K562 (cell line): Measurements from ENCODE around the gene ADAT3. TPM values are rescaled to one million over a fixed set of nuclear protein-coding genes. Genes with fewer than 3 reads are reported as not detected.

Experiments
- ATAC-seq: fragments of 200-7000 bp; cut with Tn5 transposase; 3 replicates; pipeline ENCODE4 v1.9.1; 2020; ENCODE audit warnings: moderate library complexity
- BruUV-seq: library from RNA; stranded (reverse); fragments of 400-500 nt; replicated peaks from 2 replicates; lab custom pipeline; 2021; lab: Mats Ljungman, UMichigan
- CTCF ChIA-PET: fragments of 300-600 bp; formaldehyde crosslinking; extraction: SDS; loops from one replicate; lab custom pipeline; 2021; ENCODE audit warnings: low intra/inter-chr PET ratio; lab: Yijun Ruan, JAX
- POLR2A ChIA-PET: fragments of 300-600, 350-650 bp; sonication (Branson Sonifier 250); formaldehyde crosslinking; extraction: SDS; loops from one replicate; lab custom pipeline; 2021; ENCODE audit warnings: antibody characterized with exemption, inconsistent platforms; lab: Yijun Ruan, JAX
- DNase-seq, 4 experiments: peaks; one replicate each; pipeline versions ENCODE4 v3.0.0 to v3.0.0-alpha.2; 2011 to 2018; ENCODE audit warnings: low spot score in 3 of 4, mixed read lengths in 3 of 4; ENCODE audit errors: extremely low read depth in 1 of 4
- FAIRE-seq: peaks from 2 replicates; lab custom pipeline; 2011; peaks lifted over from hg19 to GRCh38; lab: Jason Lieb, UNC
- H2AFZ ChIP-seq: 2 replicates; pipeline ENCODE4 v1.6.0; 2011; ENCODE audit warnings: low read depth, low read length, control low read depth, inconsistent platforms
- H3K27ac ChIP-seq: fragments of 200-600 bp; 3 replicates; pipeline ENCODE4 v1.8.0; 2011; ENCODE audit warnings: low read depth, mild to moderate bottlenecking, control low read depth, inconsistent platforms, low read length, moderate library complexity, mixed read lengths; ENCODE audit errors: extremely low read depth
- H3K27me3 ChIP-seq, 2 experiments: fragments of 300-600 bp in 1 of 2; 2 replicates in 1 of 2; 3 replicates in 1 of 2; pipeline versions ENCODE4 v1.6.0 to v1.8.0; 2011; ENCODE audit warnings: inconsistent platforms in 2 of 2, low read length in 2 of 2, mild to moderate bottlenecking in 1 of 2, mixed read lengths in 1 of 2, moderate library complexity in 1 of 2; ENCODE audit not compliant: control insufficient read depth in 2 of 2, insufficient read depth in 2 of 2
- H3K36me3 ChIP-seq: fragments of 300-600 bp; 3 replicates; pipeline ENCODE4 v1.8.0; 2011; ENCODE audit warnings: mild to moderate bottlenecking, low read length, inconsistent platforms; ENCODE audit not compliant: control insufficient read depth, insufficient read depth
- H3K4me1 ChIP-seq, 2 experiments: fragments of 200-600 bp in 1 of 2; replicated peaks in 1 of 2; 2 replicates in 1 of 2; 3 replicates in 1 of 2; pipeline versions ENCODE4 v1.5.1 to v1.8.0; 2011; ENCODE audit warnings: inconsistent platforms in 2 of 2, low read length in 2 of 2, mild to moderate bottlenecking in 1 of 2, mixed read lengths in 1 of 2, moderate library complexity in 1 of 2; ENCODE audit not compliant: control insufficient read depth in 2 of 2, insufficient read depth in 2 of 2
- H3K4me2 ChIP-seq: 2 replicates; pipeline ENCODE4 v1.6.1; 2011; ENCODE audit warnings: low read length, control low read depth, inconsistent platforms, mixed read lengths; ENCODE audit not compliant: insufficient read depth
- H3K4me3 ChIP-seq: fragments of 200-600 bp; sonication (generic), shearing (Covaris generic); 2 replicates; pipeline ENCODE4 v1.5.1; 2016; ENCODE audit warnings: control low read depth, inconsistent platforms
- H3K79me2 ChIP-seq: fragments of 200-600 bp; 3 replicates; pipeline ENCODE4 v1.8.0; 2011; ENCODE audit warnings: low read length, inconsistent platforms; ENCODE audit not compliant: control insufficient read depth, insufficient read depth
- H3K9ac ChIP-seq, 2 experiments: 2 replicates each; pipeline versions ENCODE4 v1.6.0 to v1.6.1; 2011; ENCODE audit warnings: low read depth in 2 of 2, low read length in 2 of 2, control low read depth in 1 of 2, inconsistent platforms in 1 of 2, mild to moderate bottlenecking in 1 of 2, mixed read lengths in 1 of 2; ENCODE audit not compliant: insufficient read depth in 1 of 2
- H3K9me1 ChIP-seq: one replicate; pipeline ENCODE4 v1.6.0; 2011; ENCODE audit warnings: inconsistent platforms, mild to moderate bottlenecking, low read length, moderate library complexity; ENCODE audit not compliant: control insufficient read depth, insufficient read depth
- H3K9me3 ChIP-seq: replicated peaks from 2 replicates; pipeline ENCODE4 v1.5.1; 2011; ENCODE audit warnings: low read depth, low read length, inconsistent platforms; ENCODE audit not compliant: control insufficient read depth, insufficient read depth
- H4K20me1 ChIP-seq: replicated peaks from 2 replicates; pipeline ENCODE4 v1.6.1; 2011; ENCODE audit warnings: low read length, inconsistent platforms, mixed read lengths; ENCODE audit not compliant: control insufficient read depth, insufficient read depth
- BCOR ChIP-seq: fragments of 450-650 bp; IDR thresholded peaks from 2 replicates; pipeline ENCODE4 v1.6.1; 2016
- CREM ChIP-seq: IDR thresholded peaks from 2 replicates; pipeline ENCODE4 v1.6.1; 2014; ENCODE audit warnings: antibody characterized with exemption, low read depth
- ETS2 ChIP-seq: IDR thresholded peaks from 2 replicates; pipeline ENCODE4 v1.6.1; 2016; ENCODE audit warnings: borderline replicate concordance, missing genetic modification characterization, mild to moderate bottlenecking, moderate library complexity, missing compliant biosample characterization; ENCODE audit not compliant: poor library complexity, severe bottlenecking
- KDM1A ChIP-seq, 2 experiments: fragments of 450-650 bp; IDR thresholded peaks; 2 replicates each; pipeline ENCODE4 v1.6.1; 2016; ENCODE audit warnings: mild to moderate bottlenecking in 2 of 2
- PHF20 ChIP-seq: fragments of 450-650 bp; IDR thresholded peaks from 2 replicates; pipeline ENCODE4 v1.6.1; 2018; ENCODE audit not compliant: partially characterized antibody
- PREB ChIP-seq: sonication (generic); formaldehyde crosslinking; IDR thresholded peaks from 2 replicates; pipeline ENCODE4 v1.8.1; 2023; ENCODE audit warnings: mild to moderate bottlenecking, missing genetic modification reagents
- RBM25 ChIP-seq: fragments of 200-400 bp; formaldehyde crosslinking; IDR thresholded peaks from 2 replicates; pipeline ENCODE4 v1.6.1; 2018; ENCODE audit warnings: low read length, low read depth, moderate library complexity; ENCODE audit not compliant: severe bottlenecking
- RCOR1 ChIP-seq, 2 experiments: IDR thresholded peaks; 2 replicates each; pipeline ENCODE4 v1.6.1; 2012; ENCODE audit warnings: low read depth in 2 of 2, low read length in 2 of 2, borderline replicate concordance in 1 of 2, improper control_type of control experiment in 1 of 2
- ZBTB33 ChIP-seq: sonication (generic); formaldehyde crosslinking; IDR thresholded peaks from 2 replicates; pipeline ENCODE4 v1.8.1; 2023; ENCODE audit warnings: mild to moderate bottlenecking, missing genetic modification reagents
- ZNF280B ChIP-seq: fragments of 250-450 bp; sonication (Bioruptor Pico); IDR thresholded peaks from 2 replicates; pipeline ENCODE4 v1.5.1; 2021; ENCODE audit warnings: mild to moderate bottlenecking
- ZZZ3 ChIP-seq: fragments of 450-650 bp; IDR thresholded peaks from 2 replicates; pipeline ENCODE4 v1.6.1; 2016; ENCODE audit warnings: antibody characterized with exemption, mild to moderate bottlenecking, moderate library complexity
- WGBS: fragments of 100-300 bp; shearing (Covaris generic); methylation state at CpG from one replicate; pipeline ENCODE4 v1.1.6; 2016; ENCODE audit warnings: low coverage, mixed read lengths; ENCODE audit not compliant: insufficient coverage; ENCODE audit errors: missing lambda C conversion rate; 5-methylcytosine and 5-hydroxymethylcytosine counted together
- in situ Hi-C: fragments of 300-500 bp; cut with MboI; formaldehyde crosslinking; loops from 4 replicates; pipeline ENCODE4 v1.15.0; 2018; ENCODE audit warnings: inconsistent platforms, mixed read lengths
- intact Hi-C: fragments of 100-400 bp; cut with micrococcal nuclease; formaldehyde crosslinking; loops from 2 replicates; pipeline ENCODE4 v1.14.2; 2022
- polyA plus RNA-seq, 8 experiments: library from polyadenylated mRNA; depleted of rRNA in 4 of 8; stranded (reverse) in 5 of 8; unstranded in 3 of 8; fragments of >200 nt; fragmentation: Nextera tagmentation in 2 of 8; fragmentation: Illumina TruSeq in 1 of 8; extraction: Ambion mirVana in 2 of 8; extraction: Trizol in 1 of 8; gene quantifications; 2 replicates each; pipeline versions ENCODE4 v1.2.1 to v1.2.3, GENCODE V29; 2011 to 2014; ENCODE audit warnings: inconsistent platforms in 1 of 8, missing spikeins in 1 of 8
- total RNA-seq, 7 experiments: library from RNA; depleted of rRNA in 6 of 7; stranded (reverse); fragments of >200 nt in 6 of 7; fragmentation: Illumina TruSeq in 2 of 7; extraction: Trizol in 2 of 7; gene quantifications; 2 replicates each; pipeline versions ENCODE4 v1.2.1 to v1.2.3, GENCODE V29; 2011 to 2021; ENCODE audit warnings: low replicate concordance in 1 of 7

Gene ADAT3
- total and polyA plus RNA-seq, 9 of the 15 experiments (the other 6 are each of a cell fraction or from before 2014, with no cell fraction given), result 0.67 to 15.6 (median 7.8) TPM; not detected in 4

- DNase-seq (no peak), ATAC-seq (no peak), FAIRE-seq (no peak)
- H3K4me3 ChIP-seq, result no peak overlapping the region
- peaks cover 18% of the 10 kb centered on the region; the same call in 2 of the 3 replicates for H3K36me3 ChIP-seq
- peaks cover 27 to 66% of the 10 kb centered on the region in 2 experiments for H3K4me1 ChIP-seq
- in situ Hi-C loops, result no loop called here
- no peaks in the 10 kb centered on the region for H3K9me3 ChIP-seq
- TF ChIP-seq ZBTB33 (CRISPR knock-in tag) (0 out of 2 replicates have a peak, but pooled peaks have one; percentile 18), RCOR1 (IDR thresholded peaks at IDR 0.05; ENCODE audit: borderline replicate concordance in 1 of 2, low read depth in 2 of 2, low read length in 2 of 2) (0 out of 4 replicates have a peak, but pooled peaks of 1 of the 2 experiments have one; percentile 12), PREB (CRISPR knock-in tag) (no peak), ZNF280B (CRISPR knock-in tag) (no peak), CREM (no peak), BCOR (peak; percentile 81), RBM25 (peak; percentile 71), ZZZ3 (no peak), PHF20 (peak; percentile 19), ETS2 (tag) (no peak), KDM1A (IDR thresholded peaks at IDR 0.05) (peak; percentile 2 to 30; a peak in 1 of 4 replicates)
- WGBS, result 74% methylated on average over 7 of the region's 8 CpGs
- BruUV-seq, result no TSS peak
- H3K27ac ChIP-seq, result no peak overlapping the region
- no peaks in the 10 kb centered on the region for H3K9me1 ChIP-seq
- no peak overlapping the region for H3K4me2 ChIP-seq
- ChIA-PET POLR2A (interaction anchor here (1.0 to 3.5 kb wide), 2 partner anchors 9 to 11 kb away, joined by 3 to 24 read pairs; no protein-coding TSS in a partner anchor), CTCF (interaction anchor here (0.6 to 0.7 kb wide), 2 partner anchors 84 to 327 kb away, joined by 3 read pairs; no protein-coding TSS in a partner anchor)
- no peaks in the 10 kb centered on the region for H3K27me3 ChIP-seq
- H4K20me1 ChIP-seq, result no peaks in the 10 kb centered on the region
- no peak overlapping the region for H3K9ac ChIP-seq
- intact Hi-C loops, result no loop called here
- no peak overlapping the region for H2AFZ ChIP-seq
- peaks cover 47% of the 10 kb centered on the region for H3K79me2 ChIP-seq
These were observed 38.4 kb upstream of the ADAT3 start for GRCh38 chr19:1866693-1867348.
